Endothelial cell of umbilical vein (primary cell): Measurements from ENCODE around the gene KPNA1. TPM values are rescaled to one million over a fixed set of nuclear protein-coding genes. Genes with fewer than 3 reads are reported as not detected.

Experiments used
- BruUV-seq: library from RNA; stranded (reverse); fragments of 400-500 nt; replicated peaks from 2 replicates; lab custom pipeline; 2021; lab: Mats Ljungman, UMichigan
- CTCF ChIA-PET: fragments of 300-600, 350-600 bp; sonication (Branson Sonifier 250); formaldehyde crosslinking; loops from one replicate; lab custom pipeline; 2021; ENCODE audit warnings: antibody characterized with exemption, inconsistent platforms; lab: Charles Lee
- POLR2A ChIA-PET: fragments of 300-600, 350-600 bp; sonication (Branson Sonifier 250); formaldehyde crosslinking; loops from one replicate; lab custom pipeline; 2021; ENCODE audit warnings: antibody characterized with exemption, inconsistent platforms; lab: Charles Lee
- DNase-seq: peaks from one replicate; pipeline ENCODE4 v3.0.0-alpha.2; 2011; ENCODE audit warnings: low read depth, low spot score
- FAIRE-seq: peaks from 2 replicates; lab custom pipeline; 2011; peaks lifted over from hg19 to GRCh38; lab: Jason Lieb, UNC
- H2AFZ ChIP-seq: 2 replicates; pipeline ENCODE4 v1.6.0; 2012; ENCODE audit warnings: low read depth, low read length, control low read depth, inconsistent platforms
- H3K27ac ChIP-seq: 2 replicates; pipeline ENCODE4 v1.5.1; 2011; ENCODE audit warnings: low read depth, mild to moderate bottlenecking, control low read depth, low read length, moderate library complexity; ENCODE audit not compliant: insufficient read depth
- H3K27me3 ChIP-seq, 2 experiments: 2 replicates each; pipeline versions ENCODE4 v1.6.0 to v1.6.1; 2011; ENCODE audit warnings: low read length in 2 of 2, mixed read lengths in 1 of 2; ENCODE audit not compliant: control insufficient read depth in 2 of 2, insufficient read depth in 2 of 2
- H3K36me3 ChIP-seq, 2 experiments: 2 replicates in 1 of 2; 3 replicates in 1 of 2; pipeline ENCODE4 v1.5.1; 2011; ENCODE audit warnings: low read length in 2 of 2, mild to moderate bottlenecking in 1 of 2, moderate library complexity in 1 of 2; ENCODE audit not compliant: control insufficient read depth in 2 of 2, insufficient read depth in 2 of 2; ENCODE audit errors: extremely low read depth in 1 of 2
- H3K4me1 ChIP-seq: 3 replicates; pipeline ENCODE4 v1.5.1; 2011; ENCODE audit warnings: mild to moderate bottlenecking, low read length; ENCODE audit not compliant: control insufficient read depth, insufficient read depth; ENCODE audit errors: extremely low read depth
- H3K4me2 ChIP-seq: 2 replicates; pipeline ENCODE4 v1.6.1; 2011; ENCODE audit warnings: low read length, control low read depth, mixed read lengths; ENCODE audit not compliant: insufficient read depth
- H3K4me3 ChIP-seq, 3 experiments: fragments of 200-600 bp in 1 of 3; sonication (generic), shearing (Covaris generic) in 1 of 3; replicated peaks in 1 of 3; 2 replicates each; pipeline ENCODE4 v1.5.1; 2011 to 2016; ENCODE audit warnings: control low read depth in 3 of 3, low read length in 3 of 3, mild to moderate bottlenecking in 2 of 3, inconsistent platforms in 1 of 3, low read depth in 1 of 3, moderate library complexity in 1 of 3; ENCODE audit not compliant: insufficient read depth in 1 of 3
- H3K79me2 ChIP-seq: 2 replicates; pipeline ENCODE4 v1.6.0; 2012; ENCODE audit warnings: low read length, inconsistent platforms; ENCODE audit not compliant: control insufficient read depth, insufficient read depth
- H3K9ac ChIP-seq: replicated peaks from 2 replicates; pipeline ENCODE3; 2011; ENCODE audit warnings: low read length, control low read depth; ENCODE audit not compliant: insufficient read depth; ENCODE audit errors: extremely low read depth
- H3K9me1 ChIP-seq: replicated peaks from 3 replicates; pipeline ENCODE4 v1.6.0; 2011; ENCODE audit warnings: mild to moderate bottlenecking, low read length; ENCODE audit not compliant: control insufficient read depth, insufficient read depth; ENCODE audit errors: extremely low read depth
- H3K9me3 ChIP-seq: replicated peaks from 2 replicates; pipeline ENCODE4 v1.5.1; 2012; ENCODE audit warnings: low read length, inconsistent platforms; ENCODE audit not compliant: control insufficient read depth, insufficient read depth
- H4K20me1 ChIP-seq: replicated peaks from 2 replicates; pipeline ENCODE3; 2011; ENCODE audit warnings: mild to moderate bottlenecking, low read length; ENCODE audit not compliant: control insufficient read depth, insufficient read depth; ENCODE audit errors: extremely low read depth
- EZH2 ChIP-seq: IDR thresholded peaks from 2 replicates; pipeline ENCODE4 v1.6.1; 2012; ENCODE audit warnings: borderline replicate concordance, low read depth, mild to moderate bottlenecking, moderate library complexity, low read length, inconsistent platforms; ENCODE audit not compliant: severe bottlenecking
- FOS ChIP-seq: IDR thresholded peaks from 2 replicates; pipeline ENCODE4 v1.6.1; 2011; ENCODE audit warnings: mild to moderate bottlenecking, low read length, moderate library complexity, borderline replicate concordance; ENCODE audit not compliant: insufficient read depth
- GATA2 ChIP-seq: IDR thresholded peaks from 2 replicates; pipeline ENCODE4 v1.7.0; 2011; ENCODE audit warnings: low read depth, mild to moderate bottlenecking, moderate library complexity, mixed read lengths, low read length; ENCODE audit not compliant: insufficient read length, insufficient read depth
- JUN ChIP-seq: IDR thresholded peaks from 2 replicates; pipeline ENCODE4 v1.6.1; 2011; ENCODE audit warnings: borderline replicate concordance, low read depth; ENCODE audit not compliant: insufficient read length, insufficient read depth
- MYC ChIP-seq: IDR thresholded peaks from one replicate; pipeline ENCODE4 v1.6.1; 2011; ENCODE audit warnings: mild to moderate bottlenecking, low read depth, low read length
- POLR2A ChIP-seq: IDR thresholded peaks from 2 replicates; pipeline ENCODE4 v1.6.1; 2012; ENCODE audit warnings: low read depth, mild to moderate bottlenecking, control low read depth, low read length
- POLR2AphosphoS5 ChIP-seq: IDR thresholded peaks from 2 replicates; pipeline ENCODE4 v1.6.1; 2012; ENCODE audit warnings: low read depth, mild to moderate bottlenecking, control low read depth, low read length, moderate library complexity; ENCODE audit not compliant: insufficient read depth
- dilution Hi-C: fragments of 300-500 bp; cut with MboI; formaldehyde crosslinking; loops from one replicate; pipeline ENCODE4 v1.15.0; 2019; ENCODE audit warnings: low sequenced_read_pairs; ENCODE audit not compliant: extremely low pct_ligation_motif_present
- intact Hi-C: fragments of 100-400 bp; cut with micrococcal nuclease; formaldehyde crosslinking; loops from one replicate; pipeline ENCODE4 v1.10.0; 2022
- polyA plus RNA-seq, 4 experiments: library from polyadenylated mRNA; depleted of rRNA in 3 of 4; stranded (reverse) in 3 of 4; unstranded in 1 of 4; fragments of >200 nt; gene quantifications; 2 replicates each; pipeline versions ENCODE4 v1.2.1 to v1.2.3, GENCODE V29; 2011 to 2012; ENCODE audit warnings: missing spikeins in 1 of 4
- total RNA-seq: library from RNA; stranded (reverse); gene quantifications from 2 replicates; pipeline ENCODE4 v1.2.3, GENCODE V29; 2021
- TF ChIP-seq, protein P1 (sequence below): IDR thresholded peaks from 2 replicates; pipeline ENCODE4 v1.6.1; 2011; ENCODE audit not compliant: insufficient read depth, insufficient read length
- TF ChIP-seq, protein P2 (sequence below), 2 donors: IDR thresholded peaks; 1 replicate in 1 of 2; 2 replicates in 1 of 2; pipeline ENCODE4 v1.5.1; 2011; ENCODE audit warnings: low read length in 2 of 2, mild to moderate bottlenecking in 2 of 2, moderate library complexity in 2 of 2, control low read depth in 1 of 2, inconsistent platforms in 1 of 2, low read depth in 1 of 2; ENCODE audit not compliant: insufficient read depth in 1 of 2; ENCODE audit errors: extremely low read depth in 1 of 2

Gene KPNA1
- total and polyA plus RNA-seq, 2 donors (not counting 3 experiments of a cell fraction or from before 2014, with no cell fraction given) = 24.4 to 110 TPM

DNA sequence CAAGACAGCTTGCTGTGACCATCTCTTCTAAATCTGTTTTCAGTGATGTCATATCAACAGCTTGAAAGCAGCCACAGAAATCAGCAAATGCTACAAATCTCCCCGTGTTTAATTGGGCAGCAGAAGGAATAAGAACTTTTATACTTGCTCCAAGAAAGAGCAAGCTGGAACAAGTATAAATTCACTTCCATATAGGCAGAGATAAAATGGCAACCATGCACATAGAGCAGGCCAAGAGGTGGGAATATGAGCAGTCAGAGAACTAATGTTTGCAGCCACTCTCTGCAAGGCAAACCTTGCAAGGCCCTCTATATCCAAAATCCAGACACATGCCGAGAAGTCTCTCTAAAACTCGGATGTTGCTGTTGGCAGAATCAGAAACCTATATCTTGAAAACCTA lies 33.3 kb upstream of the KPNA1 start:
- Histone ChIP-seq H3K9me3 (no peaks in the 10 kb centered on the region), H4K20me1 (no peaks in the 10 kb centered on the region), H3K27ac (no peak overlapping the region), H3K9me1 (no peaks in the 10 kb centered on the region), H2AFZ (no peak overlapping the region), H3K9ac (no peak overlapping the region), H3K4me2 (no peak overlapping the region), H3K4me1 (no peaks in the 10 kb centered on the region), H3K79me2 (no peaks in the 10 kb centered on the region), H3K27me3 (no peaks in the 10 kb centered on the region), H3K36me3 (no peaks in the 10 kb centered on the region), H3K4me3 (no peak overlapping the region)
- no peak for DNase-seq
- intact Hi-C loops (no loop called here), dilution Hi-C loops (no loop called here)
- TF ChIP-seq POLR2A (no peak), GATA2 (no peak), POLR2AphosphoS5 (no peak), FOS (no peak), EZH2 (no peak), MYC (no peak), JUN (no peak)
- TF ChIP-seq, protein P1, sequence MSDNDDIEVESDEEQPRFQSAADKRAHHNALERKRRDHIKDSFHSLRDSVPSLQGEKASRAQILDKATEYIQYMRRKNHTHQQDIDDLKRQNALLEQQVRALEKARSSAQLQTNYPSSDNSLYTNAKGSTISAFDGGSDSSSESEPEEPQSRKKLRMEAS = no peak
- TF ChIP-seq, protein P2, sequence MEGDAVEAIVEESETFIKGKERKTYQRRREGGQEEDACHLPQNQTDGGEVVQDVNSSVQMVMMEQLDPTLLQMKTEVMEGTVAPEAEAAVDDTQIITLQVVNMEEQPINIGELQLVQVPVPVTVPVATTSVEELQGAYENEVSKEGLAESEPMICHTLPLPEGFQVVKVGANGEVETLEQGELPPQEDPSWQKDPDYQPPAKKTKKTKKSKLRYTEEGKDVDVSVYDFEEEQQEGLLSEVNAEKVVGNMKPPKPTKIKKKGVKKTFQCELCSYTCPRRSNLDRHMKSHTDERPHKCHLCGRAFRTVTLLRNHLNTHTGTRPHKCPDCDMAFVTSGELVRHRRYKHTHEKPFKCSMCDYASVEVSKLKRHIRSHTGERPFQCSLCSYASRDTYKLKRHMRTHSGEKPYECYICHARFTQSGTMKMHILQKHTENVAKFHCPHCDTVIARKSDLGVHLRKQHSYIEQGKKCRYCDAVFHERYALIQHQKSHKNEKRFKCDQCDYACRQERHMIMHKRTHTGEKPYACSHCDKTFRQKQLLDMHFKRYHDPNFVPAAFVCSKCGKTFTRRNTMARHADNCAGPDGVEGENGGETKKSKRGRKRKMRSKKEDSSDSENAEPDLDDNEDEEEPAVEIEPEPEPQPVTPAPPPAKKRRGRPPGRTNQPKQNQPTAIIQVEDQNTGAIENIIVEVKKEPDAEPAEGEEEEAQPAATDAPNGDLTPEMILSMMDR (IDR thresholded peaks at IDR 0.05; ENCODE audit: extremely low read depth in 1 of 2, insufficient read depth in 1 of 2, low read depth in 1 of 2, low read length in 2 of 2) = no peak
- BruUV-seq = no TSS peak
- ChIA-PET POLR2A (no interaction called here), CTCF (interaction anchor here (1.2 to 2.2 kb wide), 2 partner anchors 12 to 131 kb away, joined by 4 to 8 read pairs; no protein-coding TSS in a partner anchor)
- no peak for FAIRE-seq
